ENCODE measurements around the gene GOLGA8K.
"Not testable (repeated sequence)": the region's sequence is repeated elsewhere in the genome, so short reads cannot be mapped to it uniquely, and the experiment has no call there.

GOLGA8K gene

GRCh38 chr15:32403192-32403591 is at the start of gene GOLGA8K:
GOLGA8K (minus strand) TSS chr15:32403292; CDS start chr15:32403194, 98 bp downstream.
- not testable (repeated sequence) for DNase-seq

- DNase-seq, result not testable (repeated sequence)
Observed at GRCh38 chr15:32440445-32440977, 37.4 kb upstream of the GOLGA8K start.

DNA sequence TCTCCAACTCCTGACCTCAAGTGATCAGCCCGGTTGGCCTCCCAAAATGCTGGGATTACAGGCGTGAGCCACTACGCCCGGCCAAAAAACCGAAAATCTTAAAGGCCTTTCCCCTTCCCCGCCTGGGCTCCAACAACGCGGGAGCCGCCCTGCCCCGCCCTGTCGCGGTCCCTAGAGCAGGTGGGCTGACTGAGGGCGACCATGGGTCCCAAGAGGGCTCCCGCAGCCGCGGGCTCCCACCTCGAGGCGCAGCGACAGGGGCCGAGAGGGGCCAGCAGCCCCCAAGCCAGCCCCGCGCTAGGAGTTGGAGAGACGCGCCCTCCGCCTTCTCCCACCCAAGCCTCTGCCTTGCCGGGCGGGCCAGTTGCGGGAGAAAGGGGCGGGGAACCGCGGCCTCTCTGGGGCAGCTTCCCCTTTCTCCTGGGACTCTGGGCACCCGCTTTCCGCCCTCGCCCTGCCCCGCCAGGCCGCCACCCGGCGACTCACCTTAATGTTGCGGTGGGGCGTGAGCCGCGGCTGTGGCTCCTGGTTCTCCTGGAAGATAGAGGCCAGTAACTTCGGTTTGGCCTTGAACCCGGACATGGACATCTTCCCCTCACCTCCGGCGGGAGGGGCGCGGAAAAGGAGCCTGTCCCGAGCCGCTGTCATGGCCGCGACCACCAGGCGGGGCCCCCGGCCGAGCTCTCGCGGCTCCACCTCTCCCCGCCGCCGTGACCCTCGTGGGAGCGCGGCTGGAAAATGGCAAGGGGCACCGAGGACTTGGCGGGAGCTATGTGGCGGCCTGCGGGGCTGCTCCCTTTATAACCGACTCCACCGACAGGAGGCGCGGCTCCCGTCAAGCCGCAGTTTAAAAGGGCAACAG is 31.2 kb upstream of the GOLGA8K start:
- not testable (repeated sequence) for DNase-seq

GRCh38 chr15:32427635-32428034 is 24.5 kb upstream of the GOLGA8K start:
- not testable (repeated sequence) for DNase-seq

- DNase-seq, result not testable (repeated sequence)
Observed at GRCh38 chr15:32426511-32426910, 23.4 kb upstream of the GOLGA8K start.

DNA sequence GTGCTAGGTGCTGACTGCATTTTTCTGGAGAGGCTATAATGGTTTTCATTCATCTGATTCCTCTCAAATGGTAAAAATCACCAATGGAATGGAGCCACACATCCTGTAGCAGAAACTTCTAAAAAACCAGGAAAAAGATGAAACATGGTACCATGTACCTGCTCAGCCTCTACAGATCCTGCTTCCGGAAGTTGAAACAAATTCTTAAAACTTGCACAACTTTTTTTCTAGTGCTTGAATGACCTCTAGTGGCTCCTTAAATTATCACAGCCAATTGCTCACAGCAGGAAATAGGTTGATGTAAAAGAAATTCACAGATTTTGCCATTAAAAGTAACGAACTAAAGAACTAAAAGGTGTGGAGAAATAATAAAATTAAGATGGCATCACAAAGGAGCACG is 4.8 kb upstream of the GOLGA8K start:
- not testable (repeated sequence) for DNase-seq

- not testable (repeated sequence) for DNase-seq
Observed at GRCh38 chr15:32396522-32396921, 6.6 kb downstream of the GOLGA8K start.

DNA sequence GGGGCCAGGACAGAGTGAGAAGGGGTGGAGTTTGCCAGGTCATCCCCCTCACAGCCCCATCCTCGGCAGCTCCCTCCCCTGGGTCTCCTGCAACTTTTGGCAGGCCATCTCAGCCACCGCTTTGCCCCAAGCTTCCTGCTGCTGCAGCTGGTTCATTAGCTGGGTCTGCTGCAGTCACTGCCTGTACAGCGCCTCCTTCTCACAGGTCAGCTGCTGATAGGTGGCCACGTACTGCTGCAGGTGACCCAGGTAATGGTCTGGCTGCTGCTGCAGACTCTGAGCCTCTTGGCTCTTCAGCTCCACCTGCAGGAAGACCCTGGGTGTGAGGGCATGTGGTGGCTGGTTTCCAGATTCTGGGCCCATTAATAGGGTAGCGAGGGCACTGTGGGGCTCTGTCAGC is 8.3 kb downstream of the GOLGA8K start:
- DNase-seq, result not testable (repeated sequence)

DNA sequence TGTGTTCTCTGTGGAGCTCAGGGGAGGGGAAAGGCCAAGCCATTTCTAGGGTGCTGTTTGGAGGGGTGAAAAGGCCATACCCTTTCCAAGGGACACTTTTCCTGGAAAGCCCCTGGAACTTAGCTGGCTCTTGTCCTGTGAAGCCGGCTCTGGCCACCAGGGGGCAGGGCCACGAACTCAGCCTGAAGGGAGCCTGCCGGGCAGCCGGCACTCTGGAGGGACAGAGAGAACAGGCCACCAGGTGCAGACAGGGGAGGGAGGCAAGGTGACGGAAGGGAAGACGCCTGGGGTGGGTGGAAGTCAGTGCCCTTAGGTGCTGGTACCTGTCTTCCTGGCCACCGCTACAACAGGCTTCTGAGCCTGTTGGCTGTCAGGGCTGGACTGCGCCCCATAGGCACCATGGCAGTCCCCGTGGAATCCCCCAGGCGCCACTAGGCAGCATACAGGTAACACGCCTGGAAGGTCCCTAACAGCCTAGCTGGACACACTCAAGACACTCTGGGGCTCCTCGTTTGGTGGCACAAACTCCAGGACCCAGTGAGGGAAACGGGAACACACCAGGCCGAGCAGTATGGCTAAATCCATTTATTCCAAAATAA is 14.9 kb downstream of the GOLGA8K start:
- not testable (repeated sequence) for DNase-seq

DNA sequence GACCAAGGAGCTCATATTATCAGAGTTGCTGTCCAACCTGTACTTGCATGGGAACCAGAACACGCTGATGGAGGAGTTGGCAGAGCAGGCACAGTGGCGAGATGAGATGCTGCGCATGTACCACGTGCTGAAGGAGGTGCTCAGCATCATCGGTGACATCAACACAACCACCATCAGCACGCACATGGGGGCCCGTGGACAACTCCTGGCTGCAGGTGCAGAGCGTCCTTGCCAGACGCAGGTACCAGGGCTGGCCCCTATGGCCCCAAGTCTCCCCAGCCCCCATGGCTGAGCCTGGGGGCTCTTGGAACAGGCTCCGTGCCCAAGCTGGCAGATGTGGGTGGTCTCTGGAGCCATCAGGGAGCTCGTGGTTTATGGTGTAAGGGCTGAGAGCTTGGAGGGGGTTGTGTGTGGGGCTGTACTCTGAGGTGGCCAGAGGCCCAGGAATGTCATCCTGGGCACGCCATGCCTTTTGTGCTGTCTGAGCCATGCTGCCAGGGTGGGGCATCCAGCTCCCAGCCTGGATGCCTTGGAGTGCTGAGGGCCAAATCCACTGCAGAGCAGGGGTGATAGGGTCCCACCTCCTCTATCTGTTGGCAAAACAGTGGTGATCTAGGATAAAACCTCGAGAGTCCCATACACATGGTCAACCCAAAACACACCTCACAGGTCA is 17.1 kb downstream of the GOLGA8K start:
- DNase-seq, result not testable (repeated sequence)

- not testable (repeated sequence) for DNase-seq
Observed at GRCh38 chr15:32374185-32374584, 28.9 kb downstream of the GOLGA8K start.

GRCh38 chr15:32373707-32374106 is 29.4 kb downstream of the GOLGA8K start:
- DNase-seq, result not testable (repeated sequence)

DNA sequence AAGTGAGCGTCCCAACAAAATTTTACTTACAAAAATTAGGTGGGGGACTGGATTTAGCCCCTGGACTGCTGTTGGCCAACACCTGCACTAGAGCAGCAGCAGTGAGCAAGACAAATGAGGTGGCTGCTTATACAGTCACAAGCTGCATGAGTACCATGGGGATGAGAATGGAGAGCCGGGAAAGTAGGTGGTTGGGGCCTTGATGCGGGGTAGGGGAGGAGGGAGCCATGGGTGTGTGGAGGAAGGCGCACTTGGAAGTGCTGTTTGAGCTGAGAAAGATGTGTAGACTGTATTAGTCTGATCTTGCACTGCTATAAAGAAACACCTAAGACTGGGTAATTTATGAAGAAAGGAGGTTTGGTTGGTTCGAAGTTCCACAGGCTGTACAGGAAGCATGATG is 31.0 kb downstream of the GOLGA8K start:
- DNase-seq, result not testable (repeated sequence)

GRCh38 chr15:32370526-32370925 is 32.6 kb downstream of the GOLGA8K start:
- not testable (repeated sequence) for DNase-seq

- not testable (repeated sequence) for DNase-seq
Observed at GRCh38 chr15:32370064-32370463, 33.0 kb downstream of the GOLGA8K start.

DNA sequence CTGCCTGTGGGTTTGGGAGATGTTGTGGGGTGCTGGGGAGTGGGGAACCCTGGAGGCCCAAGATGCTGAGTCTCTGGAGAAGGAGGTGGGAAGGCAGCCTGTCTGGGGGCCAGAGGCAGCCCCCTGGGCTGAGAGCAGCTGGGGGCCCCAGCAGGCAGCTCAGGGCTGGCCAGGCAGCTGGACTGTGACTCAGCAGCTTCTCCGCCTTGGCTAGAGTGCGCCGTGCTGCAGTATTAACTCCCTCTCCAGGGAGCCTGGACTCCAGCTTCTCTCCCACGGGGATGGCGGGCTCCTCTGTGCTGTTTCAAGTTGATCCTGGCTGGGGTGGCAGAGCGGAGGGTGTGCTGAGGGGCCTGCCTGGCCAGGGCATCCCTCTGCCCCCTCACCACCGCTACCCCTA is 36.6 kb downstream of the GOLGA8K start:
- DNase-seq, result not testable (repeated sequence)

GRCh38 chr15:32365955-32366354 is 37.1 kb downstream of the GOLGA8K start:
- not testable (repeated sequence) for DNase-seq

DNA sequence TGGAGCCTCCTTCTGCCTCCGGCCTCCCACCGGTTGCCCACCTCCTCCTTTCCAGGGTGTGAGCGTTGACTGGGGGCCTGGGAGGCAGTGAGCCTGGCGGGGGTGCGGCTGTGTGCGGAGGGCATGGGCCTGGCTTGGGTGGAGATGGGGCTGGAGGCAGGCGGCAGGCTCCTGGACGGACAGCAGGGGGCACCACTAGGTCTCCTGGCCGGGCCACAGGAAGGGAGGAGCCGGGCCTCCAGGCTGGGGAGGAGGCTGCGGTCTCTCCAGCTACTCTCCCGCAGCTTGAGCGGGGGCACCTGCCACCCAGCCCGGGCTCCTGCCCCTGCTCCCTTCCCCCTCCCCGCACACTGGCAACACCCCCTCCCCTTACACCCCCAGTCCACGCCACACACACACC is 38.1 kb downstream of the GOLGA8K start:
- not testable (repeated sequence) for DNase-seq

GRCh38 chr15:32363449-32363848 is 39.6 kb downstream of the GOLGA8K start:
- DNase-seq, result not testable (repeated sequence)

GRCh38 chr15:32361662-32362061 is 41.4 kb downstream of the GOLGA8K start:
- not testable (repeated sequence) for DNase-seq

GRCh38 chr15:32358462-32358861 is 44.6 kb downstream of the GOLGA8K start:
- DNase-seq, result not testable (repeated sequence)

GRCh38 chr15:32356909-32357308 is 46.2 kb downstream of the GOLGA8K start:
- DNase-seq, result not testable (repeated sequence)

- not testable (repeated sequence) for DNase-seq
Observed at GRCh38 chr15:32352748-32353147, 50.3 kb downstream of the GOLGA8K start.

All from hippocampal formation (tissue), 2 donors.